ENCODE results near the gene ANGPTL7. TPM values are rescaled to one million over a fixed set of nuclear protein-coding genes. Genes with fewer than 3 reads are reported as not detected.

The ANGPTL7 gene
- total RNA-seq, 1 donor from 2014 or later: 8.6 TPM

DNA sequence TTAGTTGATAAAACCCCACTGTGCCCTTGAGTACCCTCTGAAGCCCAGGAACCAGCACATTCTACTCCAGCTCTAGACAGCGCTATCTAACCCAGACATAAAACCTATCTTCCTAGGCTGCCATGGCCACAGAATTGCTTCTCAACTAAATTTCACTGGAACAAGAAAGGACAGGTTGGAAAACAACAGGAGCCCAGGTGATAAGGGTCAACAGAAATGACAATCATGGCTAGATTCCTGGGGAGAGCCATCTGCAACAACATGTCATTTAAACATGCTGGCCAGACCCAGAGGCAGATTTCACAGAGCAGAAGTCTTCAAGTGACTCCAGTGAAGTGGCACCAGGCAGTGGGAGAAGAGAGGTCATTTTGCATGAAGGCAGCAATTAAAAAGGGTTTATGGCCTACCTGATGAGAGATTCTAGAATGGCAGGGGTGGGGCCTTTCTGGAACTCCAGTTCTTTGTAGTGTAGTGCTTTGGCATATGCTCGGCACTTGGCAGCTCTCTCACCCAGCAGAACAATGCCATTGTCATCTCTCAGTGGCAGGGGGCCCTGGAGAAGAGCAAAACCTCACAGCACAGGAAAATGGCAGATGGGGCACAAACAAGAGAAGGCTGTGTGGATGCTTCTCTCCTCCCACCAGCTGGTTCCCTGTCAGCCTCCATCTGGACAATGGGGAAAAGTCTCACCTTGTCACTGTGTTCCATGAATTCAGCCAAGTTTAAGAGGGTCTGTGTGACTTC, 9.9 kb downstream of the ANGPTL7 start:
- no peaks in the 10 kb centered on the region for H3K27me3 ChIP-seq
- peaks cover 0 to 67% of the 10 kb centered on the region in 2 donors for H3K36me3 ChIP-seq
- no peak for DNase-seq (ENCODE audit: extremely low spot score in 2 of 2)
- TF ChIP-seq POLR2AphosphoS5 (IDR thresholded peaks at IDR 0.05; ENCODE audit: insufficient read depth in 1 of 2, low read depth in 1 of 2): no peak
- no peak for TF ChIP-seq POLR2A (IDR thresholded peaks at IDR 0.05)
- TF ChIP-seq CTCF (IDR thresholded peaks at IDR 0.05): no peak
- H3K4me1 ChIP-seq: no peaks in the 10 kb centered on the region
- intact Hi-C loops (cut with DNase I): no loop called here
- H3K9me3 ChIP-seq: no peaks in the 10 kb centered on the region
- H3K4me3 ChIP-seq: no peak overlapping the region
- no peak overlapping the region for H3K27ac ChIP-seq

DNA sequence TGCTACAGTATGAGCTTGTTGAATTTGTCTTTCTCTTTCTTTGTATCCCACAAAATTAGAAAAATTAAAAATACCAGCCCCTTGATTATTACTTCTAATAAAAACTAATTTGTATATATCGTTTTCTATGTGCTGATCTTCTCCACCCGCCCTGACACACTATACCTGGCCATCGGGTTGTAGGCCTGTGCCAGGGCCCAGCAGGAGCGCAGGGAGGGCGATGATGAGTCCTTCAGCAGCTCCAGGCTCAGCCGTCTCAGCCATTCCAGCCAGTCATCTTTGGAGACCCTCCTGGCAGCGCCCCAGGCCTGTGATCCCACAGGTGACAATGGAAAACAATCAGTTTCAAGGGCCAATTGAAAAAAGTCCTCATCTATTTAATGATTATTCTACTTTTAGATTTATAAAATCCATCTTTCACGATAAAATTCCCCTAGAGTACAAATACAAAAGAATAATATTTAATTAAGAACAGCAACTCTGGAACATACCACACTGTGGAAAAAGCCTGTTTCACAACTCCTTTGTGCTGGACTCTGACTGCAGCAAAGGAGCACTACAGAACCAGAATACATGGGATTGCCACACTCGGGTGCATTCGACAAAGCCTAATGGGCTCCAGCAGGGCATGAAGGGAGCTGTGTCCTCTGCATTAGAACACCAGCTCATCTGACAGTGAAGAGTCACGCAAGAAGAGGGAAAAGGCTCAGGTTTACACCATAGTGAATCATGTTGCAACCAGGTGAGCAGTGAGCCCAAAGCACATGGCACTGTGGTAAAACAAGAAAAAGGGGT, 15.4 kb downstream of the ANGPTL7 start:
- intact Hi-C loops (cut with DNase I): no loop called here
- H3K9me3 ChIP-seq: no peaks in the 10 kb centered on the region
- H3K4me3 ChIP-seq: no peak overlapping the region
- no peaks in the 10 kb centered on the region for H3K4me1 ChIP-seq
- no peak for DNase-seq (ENCODE audit: extremely low spot score in 2 of 2)
- TF ChIP-seq POLR2A (IDR thresholded peaks at IDR 0.05) (no peak), CTCF (IDR thresholded peaks at IDR 0.05) (no peak), POLR2AphosphoS5 (IDR thresholded peaks at IDR 0.05; ENCODE audit: insufficient read depth in 1 of 2, low read depth in 1 of 2) (no peak)
- H3K36me3 ChIP-seq: peaks cover 0 to 67% of the 10 kb centered on the region in 2 donors
- H3K27ac ChIP-seq: no peak overlapping the region
- H3K27me3 ChIP-seq: no peaks in the 10 kb centered on the region

DNA sequence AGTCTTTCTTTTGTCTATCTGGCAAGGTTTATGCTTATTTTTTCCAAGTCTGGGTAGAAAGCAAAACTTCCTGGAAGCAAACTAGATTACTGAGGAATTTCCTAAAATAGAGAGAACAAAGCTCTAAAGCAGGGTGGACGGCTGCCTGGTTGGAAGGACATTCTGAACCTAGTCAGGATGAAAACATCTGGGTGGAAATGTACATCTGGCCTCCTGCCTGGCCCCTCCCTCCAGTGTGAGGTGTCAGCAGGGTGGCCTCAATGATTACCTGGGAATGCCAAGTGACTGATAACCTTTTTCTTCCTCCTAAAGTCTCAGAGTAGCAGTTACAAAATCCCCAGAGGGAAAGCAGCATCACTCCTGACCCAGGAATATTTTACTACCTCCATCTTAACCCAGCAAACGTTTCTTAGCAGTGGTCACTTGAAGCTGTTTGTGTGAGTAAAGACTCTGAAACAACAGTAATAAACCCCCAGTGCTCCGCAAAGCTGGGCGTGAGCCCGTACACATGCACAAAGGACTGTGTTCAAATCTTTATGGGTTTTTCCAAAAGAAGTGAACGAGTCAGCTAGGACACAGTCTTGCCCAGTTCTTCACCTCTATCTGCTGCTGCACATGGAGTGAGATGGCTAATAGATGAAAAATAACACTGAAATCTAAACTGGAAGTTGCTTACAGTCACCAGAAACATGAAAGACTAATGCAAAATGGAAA, 18.9 kb downstream of the ANGPTL7 start:
- Histone ChIP-seq H3K4me3 (no peak overlapping the region), H3K27ac (no peak overlapping the region), H3K36me3 (peaks cover 0 to 75% of the 10 kb centered on the region in 2 donors), H3K4me1 (no peaks in the 10 kb centered on the region), H3K9me3 (no peaks in the 10 kb centered on the region), H3K27me3 (no peaks in the 10 kb centered on the region)
- intact Hi-C loops (cut with DNase I): no loop called here
- DNase-seq (ENCODE audit: extremely low spot score in 2 of 2): peak in 1 of 2 donors; percentile 78
- TF ChIP-seq CTCF (IDR thresholded peaks at IDR 0.05): no peak
- no peak for TF ChIP-seq POLR2AphosphoS5 (IDR thresholded peaks at IDR 0.05; ENCODE audit: insufficient read depth in 1 of 2, low read depth in 1 of 2)
- TF ChIP-seq POLR2A (IDR thresholded peaks at IDR 0.05): no peak

GRCh38 chr1:11211461-11211860, 22.3 kb downstream of the ANGPTL7 start:
- intact Hi-C loops (cut with DNase I): no loop called here
- H3K4me1 ChIP-seq: no peaks in the 10 kb centered on the region
- no peaks in the 10 kb centered on the region for H3K27me3 ChIP-seq
- TF ChIP-seq POLR2AphosphoS5 (IDR thresholded peaks at IDR 0.05; ENCODE audit: insufficient read depth in 1 of 2, low read depth in 1 of 2) (no peak), CTCF (IDR thresholded peaks at IDR 0.05) (no peak), POLR2A (IDR thresholded peaks at IDR 0.05) (no peak)
- H3K4me3 ChIP-seq: no peak overlapping the region
- no peak for DNase-seq (ENCODE audit: extremely low spot score in 2 of 2)
- H3K36me3 ChIP-seq: peaks cover 0 to 75% of the 10 kb centered on the region in 2 donors
- H3K27ac ChIP-seq: no peak overlapping the region
- H3K9me3 ChIP-seq: no peaks in the 10 kb centered on the region

Measured in vagina (tissue), 2 donors.